HEK293 (cell line): ENCODE measurements around the gene SH2B3.
A peak's percentile ranks its signal among the peaks of the same experiment; 100 is the strongest.

Experiments
- CTCF ChIA-PET: fragments of 350-600 bp; formaldehyde crosslinking; extraction: SDS; loops from one replicate; lab custom pipeline; 2021; ENCODE audit warnings: antibody characterized with exemption; lab: Yijun Ruan, JAX
- POLR2A ChIA-PET: fragments of 300-600 bp; formaldehyde crosslinking; extraction: SDS; loops from one replicate; lab custom pipeline; 2020; ENCODE audit warnings: antibody characterized with exemption, inconsistent platforms; lab: Yijun Ruan, JAX
- H3K27ac ChIP-seq: fragments of 200-500 bp; sonication (Bioruptor generic); 2 replicates; pipeline ENCODE4 v1.5.1; 2014; ENCODE audit warnings: low read depth, low read length, control low read depth, inconsistent platforms; ENCODE audit errors: extremely low read depth
- H3K36me3 ChIP-seq, 2 experiments: fragments of 200-500 bp in 1 of 2; sonication (Bioruptor generic) in 1 of 2; 1 replicate in 1 of 2; 2 replicates in 1 of 2; pipeline ENCODE4 v1.5.1; 2014 to 2017; ENCODE audit warnings: inconsistent platforms in 2 of 2, low read length in 2 of 2; ENCODE audit not compliant: control insufficient read depth in 2 of 2, insufficient read depth in 1 of 2
- H3K4me1 ChIP-seq: fragments of 200-500 bp; sonication (Bioruptor generic); 2 replicates; pipeline ENCODE4 v1.5.1; 2014; ENCODE audit warnings: mild to moderate bottlenecking, low read length, inconsistent platforms; ENCODE audit not compliant: control insufficient read depth, insufficient read depth
- H3K4me3 ChIP-seq: 2 replicates; pipeline ENCODE4 v1.5.1; 2011; ENCODE audit warnings: low read depth, mild to moderate bottlenecking, control low read depth, low read length, moderate library complexity
- H3K9me3 ChIP-seq: fragments of 200-500 bp; sonication (Bioruptor generic); 2 replicates; pipeline ENCODE4 v1.5.1; 2014; ENCODE audit warnings: low read depth, low read length, inconsistent platforms; ENCODE audit not compliant: control insufficient read depth, insufficient read depth
- GLIS1 ChIP-seq: fragments of 450-650 bp; formaldehyde crosslinking; IDR thresholded peaks from 2 replicates; pipeline ENCODE4 v1.5.1; 2016; ENCODE audit warnings: missing biosample characterization, missing genetic modification characterization
- GLIS2 ChIP-seq: fragments of 450-650 bp; formaldehyde crosslinking; IDR thresholded peaks from 2 replicates; pipeline ENCODE4 v1.5.1; 2016; ENCODE audit warnings: missing biosample characterization, missing genetic modification characterization
- KLF10 ChIP-seq: fragments of 450-650 bp; IDR thresholded peaks from 2 replicates; pipeline ENCODE4 v1.5.1; 2018; ENCODE audit warnings: missing biosample characterization, mild to moderate bottlenecking, missing genetic modification characterization
- MEIS1 ChIP-seq: sonication (generic); formaldehyde crosslinking; IDR thresholded peaks from 2 replicates; pipeline ENCODE4 v1.8.1; 2022; ENCODE audit warnings: missing genetic modification reagents, mild to moderate bottlenecking, borderline replicate concordance
- RBAK ChIP-seq: fragments of 450-650 bp; formaldehyde crosslinking; IDR thresholded peaks from 2 replicates; pipeline ENCODE4 v1.5.1; 2016; ENCODE audit warnings: missing biosample characterization, missing genetic modification characterization
- ZFP37 ChIP-seq: fragments of 450-650 bp; formaldehyde crosslinking; IDR thresholded peaks from 2 replicates; pipeline ENCODE4 v1.5.1; 2016; ENCODE audit warnings: missing biosample characterization, missing genetic modification characterization
- ZNF121 ChIP-seq: fragments of 450-650 bp; formaldehyde crosslinking; IDR thresholded peaks from 2 replicates; pipeline ENCODE4 v1.5.1; 2016; ENCODE audit warnings: missing biosample characterization, missing genetic modification characterization
- ZNF239 ChIP-seq: fragments of 450-650 bp; formaldehyde crosslinking; IDR thresholded peaks from 2 replicates; pipeline ENCODE4 v1.5.1; 2016; ENCODE audit warnings: missing biosample characterization, missing genetic modification characterization
- ZNF335 ChIP-seq: fragments of 450-650 bp; formaldehyde crosslinking; conservative IDR thresholded peaks from 2 replicates; pipeline ENCODE4 v1.5.1; 2016; ENCODE audit warnings: missing biosample characterization, missing genetic modification characterization
- ZNF37A ChIP-seq: fragments of 450-650 bp; IDR thresholded peaks from 2 replicates; pipeline ENCODE4 v1.5.1; 2018; ENCODE audit warnings: missing biosample characterization, missing genetic modification characterization
- ZNF394 ChIP-seq: fragments of 450-650 bp; formaldehyde crosslinking; IDR thresholded peaks from 2 replicates; pipeline ENCODE4 v1.5.1; 2016; ENCODE audit warnings: missing biosample characterization, missing genetic modification characterization, mild to moderate bottlenecking, moderate library complexity, borderline replicate concordance
- ZNF48 ChIP-seq: fragments of 450-650 bp; formaldehyde crosslinking; IDR thresholded peaks from 2 replicates; pipeline ENCODE4 v1.5.1; 2016; ENCODE audit warnings: missing biosample characterization, missing genetic modification characterization
- ZNF585B ChIP-seq: fragments of 450-650 bp; formaldehyde crosslinking; IDR thresholded peaks from 2 replicates; pipeline ENCODE4 v1.5.1; 2016; ENCODE audit warnings: missing biosample characterization, missing genetic modification characterization
- ZNF670 ChIP-seq: fragments of 450-650 bp; formaldehyde crosslinking; IDR thresholded peaks from 2 replicates; pipeline ENCODE4 v1.5.1; 2016; ENCODE audit warnings: missing biosample characterization, missing genetic modification characterization, low read depth
- ZNF701 ChIP-seq: fragments of 450-650 bp; formaldehyde crosslinking; IDR thresholded peaks from 2 replicates; pipeline ENCODE4 v1.5.1; 2016; ENCODE audit warnings: missing biosample characterization, missing genetic modification characterization
- ZSCAN16 ChIP-seq: fragments of 450-650 bp; formaldehyde crosslinking; IDR thresholded peaks from 2 replicates; pipeline ENCODE4 v1.5.1; 2016; ENCODE audit warnings: missing biosample characterization, missing genetic modification characterization
- TF ChIP-seq, protein P1 (sequence below): fragments of 450-650 bp; formaldehyde crosslinking; IDR thresholded peaks from 2 replicates; pipeline ENCODE4 v1.5.1; 2017; ENCODE audit warnings: missing biosample characterization, missing genetic modification characterization
- TF ChIP-seq, protein P2 (sequence below): fragments of 450-650 bp; formaldehyde crosslinking; IDR thresholded peaks from 2 replicates; pipeline ENCODE4 v1.5.1; 2016; ENCODE audit warnings: missing biosample characterization, missing genetic modification characterization
- TF ChIP-seq, protein P3 (sequence below): fragments of 450-650 bp; formaldehyde crosslinking; IDR thresholded peaks from 2 replicates; pipeline ENCODE4 v1.5.1; 2016; ENCODE audit warnings: missing biosample characterization, missing genetic modification characterization

The SH2B3 gene

DNA sequence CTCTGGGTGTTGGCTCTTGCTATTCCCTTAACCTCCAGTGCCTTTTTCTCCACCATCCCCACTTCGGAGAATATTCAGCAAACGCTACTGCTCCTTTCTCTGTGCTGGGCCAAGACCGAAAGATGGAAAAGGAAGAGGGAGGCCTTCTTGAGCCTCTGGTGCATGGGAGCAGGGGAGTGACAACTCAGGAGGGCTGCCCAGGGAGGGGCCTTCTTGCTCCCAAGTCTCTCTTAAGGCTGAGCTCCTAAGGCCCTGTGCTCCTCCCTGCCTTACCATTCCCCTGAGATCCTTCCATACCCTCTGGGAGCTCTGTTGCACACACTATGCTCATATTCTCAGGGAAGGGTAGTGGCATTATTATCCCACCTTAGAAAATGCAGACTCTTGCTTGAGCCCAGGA, 34.9 kb downstream of the SH2B3 start:
- TF ChIP-seq, protein P1, sequence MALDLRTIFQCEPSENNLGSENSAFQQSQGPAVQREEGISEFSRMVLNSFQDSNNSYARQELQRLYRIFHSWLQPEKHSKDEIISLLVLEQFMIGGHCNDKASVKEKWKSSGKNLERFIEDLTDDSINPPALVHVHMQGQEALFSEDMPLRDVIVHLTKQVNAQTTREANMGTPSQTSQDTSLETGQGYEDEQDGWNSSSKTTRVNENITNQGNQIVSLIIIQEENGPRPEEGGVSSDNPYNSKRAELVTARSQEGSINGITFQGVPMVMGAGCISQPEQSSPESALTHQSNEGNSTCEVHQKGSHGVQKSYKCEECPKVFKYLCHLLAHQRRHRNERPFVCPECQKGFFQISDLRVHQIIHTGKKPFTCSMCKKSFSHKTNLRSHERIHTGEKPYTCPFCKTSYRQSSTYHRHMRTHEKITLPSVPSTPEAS (tag by site-specific recombination), result no peak
- TF ChIP-seq ZSCAN16 (no peak), MEIS1 (CRISPR knock-in tag) (no peak), ZNF585B (tag by site-specific recombination) (no peak), RBAK (tag by site-specific recombination) (no peak), ZNF394 (tag by site-specific recombination) (no peak), GLIS2 (tag by site-specific recombination) (no peak), ZNF239 (no peak), KLF10 (tag by site-specific recombination) (no peak), ZNF37A (tag by site-specific recombination) (no peak), ZNF335 (tag by site-specific recombination) (no peak), ZNF48 (tag by site-specific recombination) (no peak), ZNF701 (no peak)
- TF ChIP-seq, protein P2, sequence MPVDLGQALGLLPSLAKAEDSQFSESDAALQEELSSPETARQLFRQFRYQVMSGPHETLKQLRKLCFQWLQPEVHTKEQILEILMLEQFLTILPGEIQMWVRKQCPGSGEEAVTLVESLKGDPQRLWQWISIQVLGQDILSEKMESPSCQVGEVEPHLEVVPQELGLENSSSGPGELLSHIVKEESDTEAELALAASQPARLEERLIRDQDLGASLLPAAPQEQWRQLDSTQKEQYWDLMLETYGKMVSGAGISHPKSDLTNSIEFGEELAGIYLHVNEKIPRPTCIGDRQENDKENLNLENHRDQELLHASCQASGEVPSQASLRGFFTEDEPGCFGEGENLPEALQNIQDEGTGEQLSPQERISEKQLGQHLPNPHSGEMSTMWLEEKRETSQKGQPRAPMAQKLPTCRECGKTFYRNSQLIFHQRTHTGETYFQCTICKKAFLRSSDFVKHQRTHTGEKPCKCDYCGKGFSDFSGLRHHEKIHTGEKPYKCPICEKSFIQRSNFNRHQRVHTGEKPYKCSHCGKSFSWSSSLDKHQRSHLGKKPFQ, result no peak
- TF ChIP-seq, all 188 proteins: peak for 0
- Histone ChIP-seq H3K27ac (no peak overlapping the region), H3K36me3 (peaks cover 0 to 41% of the 10 kb centered on the region in 2 experiments; a peak in 2 of 3 replicates), H3K4me1 (peaks cover 6% of the 10 kb centered on the region; the same call in 1 of the 2 replicates), H3K4me3 (no peak overlapping the region), H3K9me3 (no peaks in the 10 kb centered on the region)
- ChIA-PET CTCF (interaction anchor here (0.9 to 4.4 kb wide), 3 partner anchors 9 to 44 kb away, joined by 3 to 27 read pairs (median 15); no protein-coding TSS in a partner anchor), POLR2A (interaction anchor here (0.7 kb wide), 1 partner anchor 31 kb away, joined by 3 read pairs; no protein-coding TSS in a partner anchor)

DNA sequence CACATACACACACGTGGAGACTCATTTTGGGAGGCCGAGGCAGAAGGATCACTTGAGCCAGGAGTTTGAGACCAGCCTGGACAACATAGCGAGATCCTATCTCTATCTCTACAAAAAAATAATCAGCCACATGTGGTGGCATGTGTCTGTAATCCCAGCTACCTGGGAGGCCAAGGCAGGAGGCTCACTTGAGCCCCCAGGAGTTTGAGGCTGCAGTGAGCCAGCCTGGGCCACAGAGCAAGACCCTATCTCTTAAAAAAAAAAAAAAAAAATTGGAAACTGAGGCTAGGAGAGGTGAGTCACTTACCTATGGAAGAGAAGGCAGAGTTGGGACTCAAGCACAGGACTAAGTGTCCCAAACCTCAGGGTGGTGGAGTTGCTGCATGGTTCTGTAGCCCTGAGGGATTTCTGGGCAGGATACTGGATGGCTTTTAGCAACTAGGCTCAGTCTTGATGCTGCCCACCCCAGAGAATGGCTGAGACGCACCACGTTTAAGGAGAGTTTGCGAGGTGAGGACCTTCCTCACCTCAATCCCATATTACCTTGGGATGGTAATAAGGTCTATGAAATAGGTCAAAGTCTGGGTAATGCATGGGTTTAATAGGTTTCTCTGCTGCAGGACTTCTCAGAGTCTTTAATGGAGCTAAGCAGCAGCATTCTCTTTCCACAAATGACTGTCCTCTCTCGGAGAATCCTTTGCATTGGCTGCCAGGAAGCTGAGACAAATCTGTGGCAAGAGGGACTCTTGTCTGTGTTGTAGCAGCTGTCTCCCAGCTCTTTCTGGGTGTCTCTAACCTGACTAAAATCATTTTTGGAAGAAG, 35.6 kb downstream of the SH2B3 start:
- H3K4me3 ChIP-seq, result no peak overlapping the region
- H3K36me3 ChIP-seq, result peaks cover 0 to 48% of the 10 kb centered on the region in 2 experiments; a peak in 2 of 3 replicates
- peak; percentile 74 for TF ChIP-seq ZNF121
- TF ChIP-seq MEIS1 (CRISPR knock-in tag), result no peak
- TF ChIP-seq ZNF239, result peak; percentile 91
- peak; percentile 52; the same call in 1 of the 2 replicates for TF ChIP-seq GLIS1
- TF ChIP-seq ZFP37 (tag by site-specific recombination), result no peak
- TF ChIP-seq, all 188 proteins: peak for 3
- Histone ChIP-seq H3K4me1 (peaks cover 9% of the 10 kb centered on the region; the same call in 1 of the 2 replicates), H3K9me3 (no peaks in the 10 kb centered on the region), H3K27ac (no peak overlapping the region)
- POLR2A ChIA-PET, result no interaction called here
- CTCF ChIA-PET, result interaction anchor here (0.7 to 4.4 kb wide), 4 partner anchors 10 to 233 kb away, joined by 4 to 27 read pairs (median 11); no protein-coding TSS in a partner anchor

DNA sequence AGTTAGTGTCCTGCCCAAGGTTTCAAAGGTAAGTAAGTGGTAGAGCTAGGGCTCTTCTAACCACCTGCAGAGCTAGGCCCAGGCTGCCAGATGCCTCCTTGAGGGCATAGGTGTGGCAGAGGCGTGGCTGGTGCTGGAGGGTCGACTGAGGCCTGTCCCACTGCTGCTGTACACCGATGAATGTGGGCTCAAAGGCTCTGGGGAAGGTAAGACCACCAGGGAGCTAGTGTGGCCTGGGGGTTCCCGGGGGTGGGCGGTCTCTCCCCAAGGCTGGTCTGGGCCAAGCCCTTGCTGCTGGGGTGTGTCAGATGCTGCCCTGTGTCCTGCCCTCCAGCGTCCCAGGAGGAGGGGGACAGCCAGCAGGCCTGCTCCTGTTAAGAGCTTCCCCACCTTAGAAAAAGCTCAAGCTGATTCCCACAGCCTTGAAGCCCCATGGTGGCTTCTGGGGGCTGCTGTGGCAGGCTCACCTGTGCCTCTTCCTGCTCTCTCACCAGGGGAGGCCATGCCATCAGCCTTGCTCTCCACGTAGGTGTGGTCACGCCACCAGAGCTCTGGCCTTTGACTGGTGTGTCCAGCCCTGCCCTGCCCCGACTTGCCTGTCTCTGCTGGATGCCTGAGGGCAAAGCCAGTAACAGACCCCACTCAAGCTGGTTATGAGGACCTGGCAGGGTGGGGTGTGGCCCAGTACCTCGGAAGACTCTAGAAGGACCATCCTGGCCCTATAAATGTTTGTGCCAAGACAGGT, 36.8 kb downstream of the SH2B3 start:
- Histone ChIP-seq H3K27ac (0 out of 2 replicates have a peak overlapping the region, but pooled peaks have one; percentile 9), H3K4me3 (no peak overlapping the region), H3K36me3 (peaks cover 0 to 60% of the 10 kb centered on the region in 2 experiments; a peak in 2 of 3 replicates), H3K9me3 (no peaks in the 10 kb centered on the region), H3K4me1 (peaks cover 9% of the 10 kb centered on the region; the same call in 1 of the 2 replicates)
- ChIA-PET CTCF (interaction anchor here (1.5 to 4.4 kb wide), 3 partner anchors 9 to 46 kb away, joined by 9 to 27 read pairs (median 15); no protein-coding TSS in a partner anchor), POLR2A (interaction anchor here (1.3 kb wide), 1 partner anchor 15 kb away, joined by 3 read pairs; no protein-coding TSS in a partner anchor)
- TF ChIP-seq ZNF670 (tag by site-specific recombination), result no peak
- TF ChIP-seq, protein P3, sequence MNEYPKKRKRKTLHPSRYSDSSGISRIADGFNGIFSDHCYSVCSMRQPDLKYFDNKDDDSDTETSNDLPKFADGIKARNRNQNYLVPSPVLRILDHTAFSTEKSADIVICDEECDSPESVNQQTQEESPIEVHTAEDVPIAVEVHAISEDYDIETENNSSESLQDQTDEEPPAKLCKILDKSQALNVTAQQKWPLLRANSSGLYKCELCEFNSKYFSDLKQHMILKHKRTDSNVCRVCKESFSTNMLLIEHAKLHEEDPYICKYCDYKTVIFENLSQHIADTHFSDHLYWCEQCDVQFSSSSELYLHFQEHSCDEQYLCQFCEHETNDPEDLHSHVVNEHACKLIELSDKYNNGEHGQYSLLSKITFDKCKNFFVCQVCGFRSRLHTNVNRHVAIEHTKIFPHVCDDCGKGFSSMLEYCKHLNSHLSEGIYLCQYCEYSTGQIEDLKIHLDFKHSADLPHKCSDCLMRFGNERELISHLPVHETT (tag by site-specific recombination), result no peak
